Fibroblast of upper back skin (primary cell): ENCODE results near the gene RXRA.
A peak's percentile ranks its signal among the peaks of the same experiment; 100 is the strongest.

Experiments used
- DNase-seq: peaks from one replicate; pipeline ENCODE4 v3.0.0-alpha.2; 2013

Gene RXRA

DNA sequence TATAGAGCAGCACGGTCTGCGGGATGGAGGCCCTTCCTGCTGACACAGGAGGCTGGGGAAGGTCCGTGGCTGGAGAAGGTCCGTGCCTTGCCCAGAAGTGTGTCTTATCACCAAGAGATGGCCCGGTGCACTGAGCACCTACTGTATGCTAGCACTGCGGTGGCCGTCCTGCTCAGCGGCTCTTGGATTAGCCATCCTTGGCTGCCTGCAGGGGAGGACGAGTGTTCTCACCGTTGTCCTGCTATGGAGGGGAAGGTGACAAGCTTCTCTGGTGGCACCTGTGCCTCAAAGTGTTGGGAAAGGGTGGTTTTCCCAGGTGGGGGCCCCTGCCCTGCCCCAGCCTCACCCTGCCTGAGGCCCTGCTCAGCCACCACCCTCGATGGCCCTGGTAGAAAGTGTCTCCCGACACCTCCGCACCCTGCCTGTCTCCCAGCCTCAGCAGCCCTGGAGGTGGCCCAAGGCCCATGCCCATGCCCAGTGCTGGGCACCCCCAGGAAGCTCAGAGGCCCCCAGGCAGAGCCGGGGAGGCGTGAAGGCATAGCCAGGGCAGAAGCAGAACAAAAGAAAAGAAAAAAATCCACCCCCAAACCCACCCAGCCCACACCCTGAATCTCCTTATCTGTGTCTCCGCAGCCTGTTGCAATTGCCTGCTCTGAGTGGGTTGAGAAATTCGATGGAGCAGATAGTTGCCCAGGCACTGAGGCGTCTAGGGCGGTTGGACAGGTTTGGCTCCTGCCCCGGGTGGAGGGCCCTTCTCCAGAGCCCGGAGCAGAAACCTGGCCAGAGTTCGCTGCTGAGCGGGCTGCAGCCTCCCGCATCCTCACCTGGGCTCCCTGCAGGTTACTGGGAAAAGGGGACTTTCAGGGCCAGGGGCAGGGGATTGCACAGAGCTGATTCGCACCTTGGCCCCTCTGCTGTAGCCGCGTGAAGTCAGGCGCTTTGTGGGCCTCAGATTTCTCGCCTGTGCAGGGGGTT lies 30.5 kb downstream of the RXRA start:
- no peak for DNase-seq

DNA sequence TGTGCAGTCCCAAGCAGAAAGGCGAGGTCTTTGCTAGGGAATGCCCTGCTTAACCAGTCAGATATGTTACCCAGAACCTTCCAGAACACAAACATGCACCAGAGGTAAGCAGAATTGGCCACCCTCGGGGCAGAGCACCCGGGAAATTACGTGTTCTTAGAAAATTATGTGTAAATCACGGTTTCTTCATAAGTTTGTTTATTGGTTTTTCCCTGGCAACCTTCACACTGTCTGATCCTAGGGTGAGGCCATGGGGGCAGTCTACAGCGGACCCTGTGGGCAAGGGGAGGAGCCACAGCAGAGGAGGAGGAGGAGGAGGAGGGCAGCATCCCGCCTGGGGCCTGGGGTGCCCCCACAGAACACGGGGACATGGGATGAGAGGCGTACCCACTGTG lies 31.4 kb downstream of the RXRA start:
- DNase-seq, result no peak

DNA sequence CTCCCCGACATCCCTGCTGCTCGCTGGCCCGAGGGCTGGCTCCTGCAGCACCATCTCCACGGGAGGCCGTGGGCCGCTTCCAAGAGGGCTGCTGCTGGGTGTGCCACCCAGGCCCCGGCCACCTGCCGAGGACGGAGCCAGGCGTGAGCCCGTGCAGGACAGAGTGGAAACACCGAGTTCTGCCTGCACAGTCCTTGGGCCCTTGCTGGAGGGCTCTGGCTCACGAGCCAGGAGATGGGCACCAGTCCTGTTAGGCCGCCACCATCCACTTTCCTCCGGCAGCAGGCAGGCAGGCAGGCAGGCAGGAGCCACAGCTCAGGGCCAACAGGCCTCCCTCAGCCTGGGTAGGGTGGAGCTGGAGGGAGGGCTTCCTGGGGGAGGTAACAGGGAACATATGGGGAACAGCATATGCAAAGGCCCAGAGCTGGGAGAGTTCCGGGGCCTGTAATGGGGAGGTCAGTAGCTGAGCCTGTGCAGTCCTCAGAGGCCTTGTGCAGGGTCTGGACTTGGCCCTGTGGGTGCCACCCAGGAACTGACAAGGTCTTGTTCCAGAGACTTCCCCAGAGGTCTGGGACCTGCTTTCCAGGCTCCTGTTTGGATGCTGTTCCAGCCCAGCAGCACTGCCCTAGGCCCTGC lies 31.9 kb downstream of the RXRA start:
- no peak for DNase-seq

DNA sequence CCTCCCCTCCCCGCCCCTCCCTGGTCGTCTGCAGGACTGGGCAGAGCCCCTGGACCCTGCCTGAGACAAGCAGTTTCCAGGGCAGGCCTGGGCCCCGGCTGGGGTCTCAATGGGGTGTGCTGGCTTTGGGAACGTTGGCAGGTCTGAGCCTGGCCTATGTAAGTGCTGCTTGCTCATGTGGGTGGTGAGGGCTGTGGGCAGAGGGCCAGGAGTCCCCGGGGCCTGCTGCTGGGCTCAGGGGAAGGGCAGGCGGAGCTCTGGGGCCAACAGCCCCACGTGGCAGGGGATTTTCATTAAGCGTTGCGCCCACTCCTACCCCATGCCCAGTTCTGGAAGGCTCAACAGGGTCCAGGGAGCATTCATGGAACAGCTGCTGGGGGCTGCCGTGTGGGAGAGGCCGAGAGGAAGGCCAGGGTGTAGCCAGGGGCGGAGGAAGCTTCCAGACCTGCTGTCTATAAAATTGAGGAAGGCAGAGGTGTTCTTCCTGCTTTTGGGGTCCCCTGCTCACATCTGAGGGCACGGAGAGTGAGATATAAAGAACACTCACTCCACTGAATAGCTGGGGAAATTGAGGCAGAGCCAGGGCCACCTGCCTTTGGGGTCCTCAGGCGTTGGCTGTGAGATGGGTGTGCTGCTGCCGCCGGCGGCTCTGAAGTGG lies 32.5 kb downstream of the RXRA start:
- no peak for DNase-seq

DNA sequence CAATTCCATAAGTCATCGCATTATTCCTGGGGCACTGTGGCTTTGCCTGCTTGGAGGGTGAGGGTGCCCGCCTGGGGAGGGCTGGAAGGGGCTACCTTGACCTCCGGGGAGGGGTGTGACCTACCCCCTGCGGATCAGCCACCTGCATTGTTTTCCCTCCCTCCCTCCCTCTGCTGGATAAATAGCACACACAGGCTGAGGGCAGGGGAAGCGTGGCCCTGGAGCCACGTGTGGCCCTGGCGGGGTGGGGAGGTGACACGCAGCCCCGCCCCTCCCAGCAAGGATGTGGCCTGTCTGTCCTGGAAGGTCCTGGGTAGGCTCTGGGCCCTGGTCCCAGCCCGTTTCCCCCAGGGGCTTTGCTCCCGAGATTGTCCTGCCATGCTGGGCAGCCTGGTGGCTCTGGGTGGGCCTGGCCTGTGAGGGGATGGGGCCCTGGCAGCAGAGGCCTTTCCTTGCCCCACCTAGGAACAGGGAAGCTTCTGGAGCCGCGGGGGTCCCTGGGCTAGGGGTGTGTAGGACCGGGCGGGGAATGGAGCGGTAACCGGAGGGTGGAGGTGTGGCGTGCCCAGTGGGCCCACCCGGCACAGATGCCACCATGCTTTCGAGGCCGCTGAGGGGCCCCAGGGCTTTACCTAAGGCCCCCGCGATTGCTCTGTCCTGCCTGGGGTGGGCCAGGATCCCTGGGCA lies 33.4 kb downstream of the RXRA start:
- DNase-seq, result no peak

DNA sequence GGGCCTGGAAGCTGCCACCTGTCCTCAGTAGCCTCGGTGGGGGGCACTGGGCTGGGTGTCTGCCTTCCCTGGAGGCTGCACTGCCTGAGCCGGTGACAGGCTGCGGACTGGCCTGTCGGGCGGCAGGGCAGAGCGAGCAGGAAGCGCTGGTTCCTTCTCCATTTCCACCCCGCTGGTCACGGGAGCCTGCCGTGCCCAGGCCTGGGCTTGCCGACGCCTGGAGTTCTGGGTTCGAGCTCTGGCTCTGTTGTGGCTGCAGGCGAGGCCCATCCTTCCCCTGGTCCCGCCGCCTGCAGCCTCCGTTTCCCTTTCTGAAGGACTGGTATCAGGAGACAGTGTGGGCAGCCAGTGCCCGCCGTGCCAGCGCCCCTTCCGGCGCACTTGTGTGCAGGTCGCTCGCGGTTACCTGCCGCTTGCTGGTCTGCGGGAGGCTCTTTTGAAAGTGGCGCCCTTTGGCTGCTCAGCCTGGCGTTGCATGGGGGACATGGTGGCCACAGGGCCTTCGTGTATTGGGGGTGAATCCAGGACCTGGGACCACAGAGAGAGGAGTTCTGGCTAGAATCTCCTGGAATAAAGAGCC lies 34.0 kb downstream of the RXRA start:
- DNase-seq, result no peak

DNA sequence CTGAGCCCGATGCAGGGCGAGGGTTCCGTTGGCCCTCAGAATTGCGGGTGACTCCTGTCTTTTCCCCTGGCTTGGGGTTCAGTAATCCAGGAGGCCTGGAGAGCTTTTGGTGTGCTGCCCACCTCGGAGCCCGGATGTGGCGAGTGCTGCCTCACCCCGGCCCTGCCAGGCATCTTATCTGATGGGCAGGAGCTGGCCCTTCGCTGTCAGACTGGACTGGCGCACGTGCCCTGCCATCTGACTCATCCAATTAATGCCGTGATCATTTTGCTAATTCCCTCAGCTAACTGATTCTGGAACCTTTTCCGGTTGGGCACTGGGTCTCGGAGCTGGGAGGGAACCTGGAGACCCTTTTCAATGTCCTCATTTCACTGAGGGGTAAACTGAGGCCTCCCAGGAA lies 34.6 kb downstream of the RXRA start:
- no peak for DNase-seq

DNA sequence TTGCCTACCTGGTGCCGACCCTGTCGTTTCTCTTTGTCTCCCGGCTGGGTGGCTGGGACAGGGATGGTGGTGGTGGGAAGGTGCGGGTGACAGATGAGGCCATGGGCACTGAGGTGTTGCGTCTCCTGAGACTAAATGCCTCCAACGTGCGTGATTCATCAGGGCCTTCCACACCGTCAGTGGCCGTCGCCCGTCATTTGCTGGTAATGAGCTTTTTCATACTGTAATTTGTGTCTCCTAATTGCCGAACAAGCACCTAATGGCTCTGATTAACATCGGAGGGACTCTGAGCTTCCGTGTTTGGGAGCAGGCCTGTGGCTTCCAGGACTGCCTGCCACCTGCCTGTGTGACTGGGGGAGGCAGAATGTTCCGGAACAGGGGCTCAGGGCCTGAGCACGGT lies 35.2 kb downstream of the RXRA start:
- DNase-seq, result no peak

DNA sequence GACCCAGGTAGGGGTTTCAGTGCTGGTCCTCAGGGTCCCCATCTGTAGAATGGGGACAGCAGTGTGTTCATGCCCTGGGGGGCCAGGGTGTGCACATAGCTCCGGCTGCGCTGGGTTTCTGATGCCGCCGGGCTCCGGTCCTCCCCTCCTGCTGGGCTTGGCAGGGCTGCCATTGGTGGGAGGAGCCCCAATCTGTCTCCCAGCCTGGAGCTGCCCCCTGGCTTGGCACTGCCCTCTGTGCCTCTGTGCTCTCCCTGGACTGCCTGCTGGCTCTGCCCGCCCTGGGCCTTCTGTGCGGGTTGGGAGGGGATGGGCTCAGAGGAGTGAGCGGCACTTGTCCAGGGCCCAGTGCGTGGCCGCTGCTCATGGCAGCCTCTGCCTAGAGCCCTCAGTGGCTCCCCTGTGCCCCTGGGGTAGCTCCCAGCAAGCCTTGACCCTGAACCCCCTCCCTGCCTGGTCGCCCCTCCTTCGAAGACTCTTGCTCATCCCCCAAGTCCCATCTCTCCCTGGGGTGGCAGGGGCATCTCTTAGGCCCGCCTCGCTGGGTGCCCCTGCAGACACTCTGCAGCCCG lies 35.7 kb downstream of the RXRA start:
- no peak for DNase-seq

DNA sequence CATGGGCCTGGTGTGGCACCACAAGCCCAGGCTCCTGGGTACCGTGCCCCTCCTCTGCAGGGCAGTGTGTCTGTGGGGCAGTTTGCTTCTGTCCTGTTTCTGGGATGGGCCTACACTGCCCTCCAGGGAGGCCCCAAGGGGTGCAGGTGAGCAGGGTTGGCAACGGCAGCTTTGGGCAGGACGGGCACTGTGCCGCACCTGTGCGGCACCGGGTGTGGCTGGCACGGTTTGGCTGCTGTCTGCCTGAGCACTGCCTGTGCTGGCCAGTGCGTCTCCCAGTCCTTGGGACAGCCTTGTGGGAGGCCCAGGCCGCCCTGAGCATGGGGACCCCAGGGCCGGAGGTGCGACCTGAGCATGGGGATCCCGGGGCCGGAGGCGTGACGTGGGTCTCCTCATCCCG lies 37.2 kb downstream of the RXRA start:
- DNase-seq, result no peak

DNA sequence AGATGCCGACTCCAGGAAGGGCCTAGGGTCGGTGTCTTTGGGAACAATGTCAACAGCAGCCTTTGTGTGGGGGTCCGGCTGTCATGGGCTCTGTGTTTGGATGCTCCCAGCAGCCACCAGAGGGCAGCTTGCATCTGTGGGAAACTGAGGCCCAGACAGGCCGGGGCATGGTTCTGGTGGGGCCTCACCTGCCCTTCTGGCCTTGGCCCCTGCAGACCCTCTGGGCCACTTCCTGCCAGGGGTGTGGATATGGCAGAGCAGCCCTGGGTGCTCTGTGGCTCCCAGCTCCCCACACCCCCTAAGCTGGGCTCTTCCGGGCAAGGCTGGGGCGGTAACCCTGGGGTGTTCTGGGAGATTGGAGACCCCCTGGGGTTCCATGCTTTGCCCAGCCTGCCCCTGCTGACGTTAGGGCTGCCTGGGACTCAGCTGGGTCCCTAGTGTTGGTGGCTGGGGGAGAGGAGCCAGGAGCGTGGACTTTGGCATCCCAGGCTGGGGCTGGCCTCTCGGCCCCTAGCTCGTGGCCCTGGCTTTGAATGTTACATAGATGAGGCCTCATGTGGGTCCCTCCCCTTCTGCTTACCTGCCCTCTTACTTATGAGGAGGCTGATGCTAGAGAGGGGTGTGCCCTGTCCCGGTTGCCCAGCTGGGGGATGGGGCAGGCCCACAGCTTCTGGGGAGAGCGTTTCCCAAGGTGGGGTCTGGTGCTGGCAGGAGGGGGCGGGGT lies 38.3 kb downstream of the RXRA start:
- no peak for DNase-seq

DNA sequence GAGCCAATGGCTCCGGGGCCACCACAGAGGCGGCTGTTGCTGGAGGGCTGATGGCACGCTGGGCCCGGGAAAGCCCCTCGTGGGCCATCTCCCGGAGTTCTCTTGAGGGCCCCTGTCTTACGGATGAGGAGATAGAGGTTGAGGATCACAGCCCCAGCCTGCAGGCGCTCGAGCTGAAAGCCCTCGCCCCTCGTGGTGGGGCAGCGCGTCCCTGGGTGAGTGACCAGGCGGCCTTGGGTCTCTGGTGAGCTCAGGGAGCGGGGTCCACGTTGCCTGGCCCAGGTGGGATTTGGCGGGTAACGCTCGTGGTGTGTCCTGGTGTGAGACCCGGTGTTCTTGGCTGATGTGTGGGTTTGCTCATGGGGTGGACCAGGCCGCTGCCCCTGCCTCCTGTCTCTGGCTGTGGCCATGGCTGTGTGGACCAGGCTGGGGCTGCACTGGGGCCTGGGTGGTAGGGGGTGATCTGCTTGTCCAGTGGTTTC lies 38.9 kb downstream of the RXRA start:
- no peak for DNase-seq

DNA sequence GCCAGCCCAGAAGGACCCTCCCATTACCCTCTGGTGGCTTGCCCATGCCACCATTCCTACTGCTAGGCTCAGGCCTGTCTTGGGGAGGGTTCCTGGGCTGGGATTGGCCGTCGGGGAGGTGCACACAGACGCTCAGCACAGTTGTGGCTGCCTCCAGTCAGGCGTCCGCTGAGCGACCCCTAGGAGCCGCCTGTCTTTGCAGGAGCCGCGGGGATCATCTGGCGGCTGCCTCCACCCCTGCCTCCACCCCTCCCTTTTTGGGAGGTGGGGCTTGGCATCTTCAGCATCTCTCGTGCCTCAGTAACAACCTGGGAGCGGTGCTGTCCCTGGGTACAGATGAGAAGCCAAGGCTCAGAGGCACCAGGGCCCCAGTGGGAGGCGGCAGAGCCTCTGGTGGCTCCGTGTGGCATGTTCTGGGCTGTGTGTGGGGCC lies 39.6 kb downstream of the RXRA start:
- peak; percentile 66 for DNase-seq

DNA sequence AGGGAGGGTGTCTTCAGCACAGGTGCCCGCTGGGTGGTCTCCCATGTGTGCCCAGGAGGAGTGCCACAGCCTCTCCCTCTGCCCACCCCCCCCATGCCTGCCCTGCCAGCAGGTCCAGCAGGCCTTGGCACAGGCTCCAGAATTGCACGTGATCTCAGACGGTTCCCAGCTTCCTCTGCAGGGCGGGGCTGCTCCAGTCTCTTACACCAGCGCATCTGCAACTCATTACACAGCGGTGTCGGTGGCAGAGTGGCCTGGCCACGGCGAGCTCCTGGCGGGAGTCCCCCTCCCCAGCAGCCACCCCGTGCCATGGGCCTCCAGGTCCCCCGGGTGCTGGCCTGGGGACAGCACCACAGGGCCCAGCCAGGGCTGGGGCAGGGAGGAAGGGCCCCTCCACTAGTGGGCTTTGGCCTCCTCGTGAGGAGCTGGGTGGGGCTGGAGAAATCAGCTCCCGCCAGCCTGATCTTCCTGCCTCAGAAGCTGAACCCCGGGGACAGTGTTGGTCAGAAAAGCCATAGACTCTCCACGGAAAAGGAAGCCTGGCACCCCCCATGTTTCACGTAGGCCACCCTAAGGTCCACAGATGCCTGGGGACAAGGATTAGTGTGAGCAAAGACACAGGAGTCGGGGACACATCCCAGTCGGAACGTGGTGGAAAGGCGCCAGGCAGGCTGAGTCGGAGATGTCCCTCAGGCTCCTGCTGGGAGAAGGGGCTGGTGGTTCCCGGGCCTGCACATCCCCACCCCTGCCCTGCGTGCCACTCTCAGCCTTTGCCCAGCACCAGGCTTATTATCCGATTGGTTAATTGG lies 40.2 kb downstream of the RXRA start:
- peak; percentile 88 for DNase-seq

DNA sequence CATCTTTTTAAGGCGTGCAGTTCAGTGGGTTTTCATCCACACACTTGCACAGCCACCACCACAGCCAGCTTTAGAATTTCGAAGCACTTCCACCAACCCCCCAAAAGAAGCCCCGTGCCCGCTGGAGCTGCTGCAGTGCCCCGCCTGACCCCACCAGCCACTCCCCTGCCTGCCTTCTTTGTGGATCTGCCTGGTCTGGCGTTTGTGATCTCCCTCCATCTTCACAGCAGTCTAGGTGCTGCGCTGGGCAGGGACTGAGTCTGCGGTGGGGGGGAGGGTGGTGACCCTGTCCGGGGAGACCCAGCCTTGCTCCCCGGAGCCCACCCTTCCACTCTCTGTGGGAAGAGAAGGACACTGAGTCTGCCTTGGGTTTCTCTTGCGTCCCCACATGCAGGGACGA lies 40.8 kb downstream of the RXRA start:
- no peak for DNase-seq

DNA sequence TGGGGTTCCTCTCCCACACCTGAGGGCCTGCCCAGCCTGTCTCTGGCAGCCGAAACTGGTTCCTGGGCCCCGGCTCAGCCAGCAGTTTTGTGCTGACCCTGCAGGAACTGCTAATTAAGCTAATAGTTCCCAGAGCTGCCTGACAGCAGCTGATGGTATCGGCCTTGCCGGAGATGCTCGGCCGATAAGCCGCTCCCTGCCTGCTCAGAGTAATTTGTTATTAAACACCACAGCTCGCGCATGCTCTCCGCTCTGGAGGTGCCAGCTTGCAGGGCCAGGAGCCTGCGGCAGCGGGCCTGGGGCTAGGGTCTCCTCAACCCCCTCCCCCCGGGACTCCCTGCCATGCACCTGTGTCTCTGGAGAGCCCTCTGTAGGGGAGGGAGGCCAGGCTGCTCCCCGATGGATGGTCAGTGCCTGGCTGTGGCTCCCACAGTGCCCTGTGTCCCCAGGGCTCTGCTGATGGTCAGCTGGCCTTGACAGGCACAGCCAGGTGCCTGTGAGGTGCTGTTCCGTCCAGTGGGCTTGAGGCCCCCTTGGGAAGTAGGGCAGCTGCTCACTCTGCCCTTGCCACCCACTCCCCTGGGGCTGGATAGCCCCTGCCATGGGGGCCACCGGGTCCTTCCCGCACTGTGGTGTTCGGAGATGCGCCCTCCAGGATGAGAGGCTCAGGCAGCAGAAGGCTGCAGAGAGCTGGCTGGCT lies 41.7 kb downstream of the RXRA start:
- DNase-seq, result no peak

DNA sequence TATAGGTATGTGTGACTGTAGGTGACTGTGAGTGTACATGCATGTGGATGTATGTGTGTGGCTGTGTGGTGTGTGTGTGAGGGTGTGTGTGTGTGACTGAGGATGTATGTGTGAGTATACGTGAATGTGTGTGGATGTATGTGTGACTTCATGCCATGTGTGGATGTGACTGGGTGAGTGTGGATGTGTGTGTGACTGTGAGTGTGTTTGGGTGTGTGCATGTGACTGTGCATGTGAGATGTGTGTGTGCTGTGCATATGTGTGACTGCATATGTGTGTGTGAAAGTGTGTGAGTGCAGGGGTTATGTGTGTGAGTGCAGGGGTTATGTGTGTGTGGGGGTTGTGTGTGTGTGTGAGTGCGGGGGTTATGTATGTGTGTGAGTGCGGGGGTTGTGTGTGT lies 42.3 kb downstream of the RXRA start:
- no peak for DNase-seq

DNA sequence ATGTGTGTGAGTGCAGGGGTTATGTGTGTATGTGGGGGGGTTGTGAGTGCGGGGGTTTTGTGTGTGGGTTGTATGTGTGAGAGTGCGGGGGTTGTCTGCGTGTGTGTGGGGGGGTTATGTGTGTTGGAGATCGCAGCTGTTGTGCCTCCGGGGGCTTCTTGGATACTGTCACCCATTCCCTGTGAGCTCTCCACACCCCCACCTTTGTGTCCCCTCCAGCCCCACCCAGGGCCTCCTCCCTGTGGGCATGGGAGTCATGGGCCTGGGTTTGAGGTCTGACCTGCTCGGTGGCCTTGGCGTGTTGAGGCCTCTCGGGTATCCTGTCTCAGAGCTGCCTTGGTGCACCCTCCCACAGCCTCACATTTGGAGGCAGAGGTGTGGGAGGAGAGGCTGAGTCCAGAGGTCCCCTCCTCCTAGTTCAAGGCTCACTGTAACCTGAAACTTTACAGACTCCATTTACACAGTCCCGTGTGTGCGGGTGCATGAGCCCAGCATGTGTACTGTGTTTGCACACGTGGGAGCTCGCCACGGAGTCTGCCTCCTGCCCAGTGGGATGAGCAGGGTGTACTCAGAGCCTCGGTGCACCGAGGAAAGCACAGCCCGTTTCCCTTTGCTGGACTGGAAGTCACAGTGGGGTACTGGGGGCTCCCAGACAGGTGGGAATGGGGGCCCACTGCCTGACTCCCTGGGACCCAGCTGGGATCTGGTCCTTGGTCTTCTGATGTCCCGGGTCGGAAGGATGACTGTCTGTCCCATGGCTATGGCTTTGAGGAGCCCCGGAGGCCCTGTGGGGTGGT lies 43.4 kb downstream of the RXRA start:
- no peak for DNase-seq

DNA sequence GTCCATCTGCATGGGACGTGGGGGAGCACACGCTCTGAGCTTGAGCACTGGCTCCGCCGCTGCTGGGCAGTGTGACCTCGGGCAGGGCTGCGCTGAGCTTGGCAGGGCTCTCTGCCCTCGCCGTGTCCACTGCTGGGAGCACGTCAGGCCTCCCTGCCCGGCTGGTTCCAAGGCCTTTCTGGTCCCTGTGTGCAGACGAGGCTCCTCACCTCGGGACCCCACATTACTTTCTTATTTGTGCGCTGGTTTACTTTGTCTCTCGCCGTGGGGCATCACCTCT lies 43.9 kb downstream of the RXRA start:
- no peak for DNase-seq

DNA sequence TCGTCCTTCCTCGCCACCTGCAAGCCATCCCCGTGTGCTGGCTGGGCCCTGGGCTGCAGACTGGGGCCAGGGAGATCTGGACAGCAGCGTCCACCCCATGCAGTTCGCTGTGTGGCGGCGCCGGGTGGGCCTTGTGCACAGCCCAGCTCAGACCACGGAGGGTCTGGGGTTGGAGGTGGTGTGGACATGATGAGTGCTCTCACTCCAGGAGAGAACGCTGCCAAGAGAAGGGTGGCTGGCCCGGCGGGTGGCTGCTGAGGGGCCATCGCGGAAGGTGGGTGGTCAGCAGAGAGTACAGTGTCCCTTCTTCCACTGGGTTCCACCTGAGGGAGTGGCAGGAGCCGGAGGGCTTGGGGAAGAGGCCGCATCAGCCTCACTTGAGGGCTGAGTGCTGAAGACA lies 44.4 kb downstream of the RXRA start:
- no peak for DNase-seq
